Activated T-cell treated with anti-CD3 and anti-CD28 coated beads for 48 hours (primary cell): ENCODE data around the gene ERV3-1.
"Not testable (repeated sequence)": the region's sequence is repeated elsewhere in the genome, so short reads cannot be mapped to it uniquely, and the experiment has no call there.

Experiments
- DNase-seq: peaks from one replicate; pipeline ENCODE4 v3.0.0-alpha.2; 2020; ENCODE audit warnings: low read depth

The ERV3-1 gene

GRCh38 chr7:64944667-64945502 is 61.6 kb downstream of the ERV3-1 start:
- DNase-seq = not testable (repeated sequence)
